HL-60 (cell line): ENCODE results near the gene HDAC9.

Experiments
- DNase-seq, 2 experiments: peaks; one replicate each; pipeline ENCODE4 v3.0.0-alpha.2; 2010 to 2020; ENCODE audit warnings: low read depth in 1 of 2, low spot score in 1 of 2
- H3K27ac ChIP-seq: fragments of 250-450 bp; sonication (Bioruptor Pico); replicated peaks from 2 replicates; pipeline ENCODE4 v1.5.1; 2020; ENCODE audit warnings: mild to moderate bottlenecking, moderate library complexity
- H3K27me3 ChIP-seq: fragments of 250-450 bp; sonication (Bioruptor Pico); 2 replicates; pipeline ENCODE4 v1.5.1; 2021; ENCODE audit warnings: mild to moderate bottlenecking, moderate library complexity; ENCODE audit not compliant: insufficient read depth, poor library complexity, severe bottlenecking
- H3K4me3 ChIP-seq: replicated peaks from 2 replicates; pipeline ENCODE4 v1.5.1; 2011; ENCODE audit warnings: mild to moderate bottlenecking, control low read depth, low read length; ENCODE audit not compliant: insufficient read depth
- CTCF ChIP-seq: IDR thresholded peaks from one replicate; pipeline ENCODE4 v1.5.1; 2011; ENCODE audit warnings: low read length, control low read depth, inconsistent platforms; ENCODE audit not compliant: insufficient read depth
- GABPA ChIP-seq: IDR thresholded peaks from 2 replicates; pipeline ENCODE4 v1.6.1; 2012; ENCODE audit warnings: low read depth
- POLR2AphosphoS5 ChIP-seq: IDR thresholded peaks from 2 replicates; pipeline ENCODE4 v1.6.1; 2012; ENCODE audit warnings: low read depth
- REST ChIP-seq: IDR thresholded peaks from 2 replicates; pipeline ENCODE4 v1.6.1; 2012; ENCODE audit warnings: low read depth; ENCODE audit not compliant: insufficient replicate concordance
- SPI1 ChIP-seq: IDR thresholded peaks from 2 replicates; pipeline ENCODE4 v1.6.1; 2012; ENCODE audit warnings: low read depth, mild to moderate bottlenecking, borderline replicate concordance

HDAC9 gene

DNA sequence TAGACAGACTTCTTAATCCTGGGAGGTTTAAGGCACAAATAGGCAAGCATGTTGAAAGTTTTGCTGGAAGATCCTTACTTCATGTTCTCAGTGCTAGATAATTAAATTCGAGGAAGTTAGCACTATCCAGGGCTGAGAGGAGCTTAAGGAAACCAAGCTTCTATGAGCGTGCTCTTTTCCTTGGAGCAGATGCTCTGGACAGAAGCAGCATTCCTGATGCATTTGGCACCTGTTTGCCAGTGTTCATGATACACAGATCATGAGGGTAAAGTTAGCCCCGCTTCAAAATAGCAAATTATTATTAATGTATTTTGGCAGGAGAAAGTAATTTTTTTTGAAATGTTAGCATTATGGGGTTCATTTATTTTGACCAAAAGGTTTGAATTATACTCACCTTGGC, 9.4 kb downstream of the HDAC9 start:
- no peak for TF ChIP-seq SPI1
- Histone ChIP-seq H3K4me3 (no peak overlapping the region), H3K27me3 (no peaks in the 10 kb centered on the region), H3K27ac (no peak overlapping the region)
- DNase-seq: no peak

DNA sequence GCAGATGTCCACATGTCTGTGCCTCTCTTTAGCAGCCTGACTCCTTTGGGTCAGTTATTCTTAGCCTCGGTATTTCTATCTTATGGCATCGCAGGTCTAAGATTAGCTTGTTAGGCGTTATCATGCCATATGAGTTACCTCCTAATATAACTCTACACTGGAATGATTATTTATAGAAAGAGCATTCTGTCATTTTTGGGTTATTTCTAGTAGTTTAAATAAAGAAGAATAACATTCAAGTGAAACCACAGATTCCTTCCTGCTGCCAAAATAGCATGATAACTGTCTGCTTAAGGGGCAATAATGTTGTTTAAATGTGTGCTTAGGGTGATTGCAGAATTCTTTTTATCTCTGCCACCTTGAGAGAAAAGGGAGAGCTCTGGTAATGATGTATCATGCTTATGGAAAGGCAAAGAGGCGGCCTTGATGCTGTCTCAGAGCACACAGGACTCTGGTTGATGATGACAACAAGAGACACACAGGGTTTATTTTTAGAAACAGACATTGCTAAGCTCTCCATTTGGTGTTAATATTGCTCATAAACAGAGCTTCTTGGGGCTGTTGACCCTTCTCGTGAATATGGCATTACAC, 10.4 kb downstream of the HDAC9 start:
- H3K4me3 ChIP-seq: no peak overlapping the region
- no peaks in the 10 kb centered on the region for H3K27me3 ChIP-seq
- H3K27ac ChIP-seq: no peak overlapping the region
- TF ChIP-seq CTCF: no peak
- no peak for TF ChIP-seq POLR2AphosphoS5
- no peak for TF ChIP-seq GABPA
- TF ChIP-seq SPI1: no peak
- no peak for TF ChIP-seq REST
- DNase-seq: no peak

DNA sequence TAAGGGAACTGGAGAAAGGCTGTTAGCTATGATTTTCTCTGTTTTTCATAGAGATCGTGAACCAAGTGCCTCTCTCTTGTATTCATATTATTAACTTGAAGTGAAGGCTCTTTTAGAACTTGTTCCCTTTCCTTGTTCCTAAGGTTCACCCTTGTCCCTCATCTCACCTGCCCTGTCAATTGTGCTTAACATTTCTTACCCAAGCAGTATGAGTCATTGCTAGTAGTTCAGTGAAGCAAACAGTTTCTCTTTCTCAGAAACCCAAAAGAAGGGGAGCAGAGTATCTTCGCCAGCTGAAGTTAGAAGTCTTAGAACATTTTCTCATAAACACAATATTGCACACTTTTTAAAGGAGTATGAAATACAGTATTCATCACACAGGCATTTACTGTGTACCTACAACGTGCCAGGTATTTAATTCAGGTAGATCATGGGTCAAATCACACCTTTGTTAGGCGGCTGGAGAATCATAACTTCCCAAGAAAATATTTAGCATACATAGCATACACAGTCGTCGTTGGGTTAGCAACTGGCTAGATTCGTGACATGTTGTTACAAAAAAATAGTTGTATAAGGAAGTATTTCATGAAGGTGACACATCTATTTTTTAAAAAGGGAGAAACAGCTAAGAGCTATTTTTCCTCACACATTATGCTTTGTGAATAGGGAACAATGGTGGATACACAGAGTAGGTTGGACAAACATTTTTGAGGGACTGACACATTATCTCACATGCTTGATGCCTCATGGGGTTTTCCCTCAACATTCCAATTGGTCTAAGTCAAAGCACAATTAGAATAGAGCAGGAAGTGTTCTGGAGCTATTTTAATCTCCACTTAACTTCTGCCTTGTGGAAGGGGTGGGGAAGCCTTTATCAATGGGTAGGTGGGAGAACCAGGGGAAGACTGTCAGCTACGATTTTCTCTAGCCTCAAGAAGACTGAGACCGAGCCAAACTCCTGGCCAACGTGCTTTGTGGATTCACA, 13.2 kb downstream of the HDAC9 start:
- Histone ChIP-seq H3K4me3 (no peak overlapping the region), H3K27ac (no peak overlapping the region), H3K27me3 (no peaks in the 10 kb centered on the region)
- no peak for DNase-seq
- TF ChIP-seq GABPA (no peak), REST (no peak), SPI1 (no peak), POLR2AphosphoS5 (no peak), CTCF (no peak)

- H3K27ac ChIP-seq: no peak overlapping the region
- no peak overlapping the region for H3K4me3 ChIP-seq
- no peak for DNase-seq
- H3K27me3 ChIP-seq: no peaks in the 10 kb centered on the region
- TF ChIP-seq CTCF (no peak), REST (no peak), POLR2AphosphoS5 (no peak), SPI1 (no peak), GABPA (no peak)
Measured at GRCh38 chr7:18509481-18509880, 13.9 kb downstream of the HDAC9 start.
